A673 (cell line): ENCODE measurements around the gene UTP3. TPM values are rescaled to one million over a fixed set of nuclear protein-coding genes. Genes with fewer than 3 reads are reported as not detected.
A peak's percentile ranks its signal among the peaks of the same experiment; 100 is the strongest.

Experiments used
- BruUV-seq: library from RNA; stranded (reverse); fragments of 400-500 nt; replicated peaks from 2 replicates; lab custom pipeline; 2021; lab: Mats Ljungman, UMichigan
- CTCF ChIA-PET: fragments of 300-600 bp; sonication (Branson Sonifier 250); formaldehyde crosslinking; loops from one replicate; lab custom pipeline; 2022; ENCODE audit warnings: antibody characterized with exemption; lab: Charles Lee
- POLR2A ChIA-PET: fragments of 300-600 bp; sonication (Branson Sonifier 250); formaldehyde crosslinking; loops from one replicate; lab custom pipeline; 2022; ENCODE audit warnings: antibody characterized with exemption; ENCODE audit not compliant: low non-redundant PET; lab: Charles Lee
- DNase-seq: peaks from one replicate; pipeline ENCODE4 v3.0.0-alpha.2; 2015; ENCODE audit warnings: low spot score
- H3K27ac ChIP-seq: fragments of 200-600 bp; sonication (generic); 2 replicates; pipeline ENCODE4 v1.5.1; 2016; ENCODE audit warnings: mixed run types, low read depth, mild to moderate bottlenecking, mixed read lengths, antibody characterized with exemption, low read length; ENCODE audit not compliant: poor library complexity, severe bottlenecking
- H3K27me3 ChIP-seq: fragments of 200-600 bp; sonication (generic); replicated peaks from 2 replicates; pipeline ENCODE4 v1.6.1; 2017; ENCODE audit warnings: mixed run types, low read depth, mild to moderate bottlenecking, mixed read lengths, antibody characterized with exemption, low read length; ENCODE audit not compliant: insufficient read depth, poor library complexity
- H3K36me3 ChIP-seq: fragments of 200-600 bp; sonication (generic); 2 replicates; pipeline ENCODE4 v1.6.1; 2016; ENCODE audit warnings: mixed run types, mild to moderate bottlenecking, mixed read lengths, antibody characterized with exemption, low read length; ENCODE audit not compliant: insufficient read depth, poor library complexity, severe bottlenecking
- H3K4me1 ChIP-seq: fragments of 200-600 bp; sonication (generic); 2 replicates; pipeline ENCODE4 v1.6.1; 2017; ENCODE audit warnings: mixed run types, mild to moderate bottlenecking, mixed read lengths, antibody characterized with exemption, low read length; ENCODE audit not compliant: insufficient read depth, poor library complexity, severe bottlenecking
- H3K4me3 ChIP-seq: fragments of 200-600 bp; sonication (generic); 2 replicates; pipeline ENCODE4 v1.5.1; 2016; ENCODE audit warnings: low read depth, mixed run types, mild to moderate bottlenecking, mixed read lengths, low read length; ENCODE audit not compliant: poor library complexity, severe bottlenecking
- H3K9me3 ChIP-seq: fragments of 200-600 bp; sonication (generic); 2 replicates; pipeline ENCODE4 v1.6.1; 2016; ENCODE audit warnings: mixed run types, low read depth, mild to moderate bottlenecking, mixed read lengths, antibody characterized with exemption, low read length; ENCODE audit not compliant: poor library complexity, severe bottlenecking
- EZH2 ChIP-seq: fragments of 200-600 bp; sonication (generic); IDR thresholded peaks from 2 replicates; pipeline ENCODE4 v1.6.1; 2017; ENCODE audit warnings: borderline replicate concordance, low read depth, mild to moderate bottlenecking, mixed read lengths, antibody characterized with exemption, low read length; ENCODE audit not compliant: poor library complexity, severe bottlenecking
- intact Hi-C: fragments of 100-400 bp; cut with micrococcal nuclease; formaldehyde crosslinking; loops from one replicate; pipeline ENCODE4 v1.10.0; 2022; ENCODE audit not compliant: unreplicated experiment
- total RNA-seq: library from RNA; stranded (reverse); gene quantifications from 2 replicates; pipeline ENCODE4 v1.2.3, GENCODE V29; 2021
- TF ChIP-seq, protein P1 (sequence below): fragments of 300-800, 200-600 bp; sonication (generic); conservative IDR thresholded peaks from 2 replicates; pipeline ENCODE4 v1.5.1; 2017; ENCODE audit warnings: low read depth, mild to moderate bottlenecking, antibody characterized with exemption, low read length, moderate library complexity, mixed read lengths

The UTP3 gene
- total RNA-seq, 1 experiment from 2014 or later = 17.1 TPM

DNA sequence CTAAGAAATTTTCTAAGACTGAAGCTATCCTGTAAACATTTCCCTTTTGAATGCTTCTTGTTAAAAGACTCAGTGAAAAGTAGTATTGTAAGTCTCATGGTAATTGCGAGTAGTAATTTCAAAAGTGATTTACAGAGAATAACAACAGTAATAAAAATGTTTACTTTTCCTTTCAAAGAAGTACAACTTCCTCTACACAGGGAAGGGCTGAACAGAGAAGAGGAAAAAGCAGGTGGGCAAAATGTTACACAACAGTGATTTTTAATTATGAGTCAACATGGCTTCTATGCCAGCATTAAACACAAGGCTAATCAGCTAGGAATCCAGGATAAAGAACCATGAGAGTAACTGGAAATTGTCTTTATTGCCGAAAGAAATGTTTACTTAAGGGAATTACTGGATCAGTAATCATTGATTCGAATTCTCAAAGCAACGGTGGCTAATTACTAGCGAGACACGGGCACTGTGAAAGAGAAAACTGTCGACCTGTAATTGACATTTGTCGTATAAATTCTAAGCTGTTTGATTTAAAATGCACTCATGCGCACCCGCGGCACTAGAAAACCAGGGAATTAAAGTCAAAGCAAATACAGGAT lies 15.4 kb downstream of the UTP3 start:
- Histone ChIP-seq H3K27me3 (no peaks in the 10 kb centered on the region), H3K4me1 (no peaks in the 10 kb centered on the region), H3K36me3 (no peaks in the 10 kb centered on the region), H3K27ac (peak overlapping the region; percentile 80), H3K4me3 (peak overlapping the region; percentile 68), H3K9me3 (no peaks in the 10 kb centered on the region)
- no peak for TF ChIP-seq EZH2
- POLR2A ChIA-PET = interaction anchor here (0.6 to 0.7 kb wide), 2 partner anchors 485 to 785 kb away, joined by 3 to 7 read pairs; no protein-coding TSS in a partner anchor
- intact Hi-C loops = loop anchor here (10.0 kb wide), 1 partner anchor 131 kb away; the partner anchor contains the start of gene GRSF1
- TSS peak; percentile 92 for BruUV-seq
- DNase-seq = no peak
- CTCF ChIA-PET = no interaction called here

DNA sequence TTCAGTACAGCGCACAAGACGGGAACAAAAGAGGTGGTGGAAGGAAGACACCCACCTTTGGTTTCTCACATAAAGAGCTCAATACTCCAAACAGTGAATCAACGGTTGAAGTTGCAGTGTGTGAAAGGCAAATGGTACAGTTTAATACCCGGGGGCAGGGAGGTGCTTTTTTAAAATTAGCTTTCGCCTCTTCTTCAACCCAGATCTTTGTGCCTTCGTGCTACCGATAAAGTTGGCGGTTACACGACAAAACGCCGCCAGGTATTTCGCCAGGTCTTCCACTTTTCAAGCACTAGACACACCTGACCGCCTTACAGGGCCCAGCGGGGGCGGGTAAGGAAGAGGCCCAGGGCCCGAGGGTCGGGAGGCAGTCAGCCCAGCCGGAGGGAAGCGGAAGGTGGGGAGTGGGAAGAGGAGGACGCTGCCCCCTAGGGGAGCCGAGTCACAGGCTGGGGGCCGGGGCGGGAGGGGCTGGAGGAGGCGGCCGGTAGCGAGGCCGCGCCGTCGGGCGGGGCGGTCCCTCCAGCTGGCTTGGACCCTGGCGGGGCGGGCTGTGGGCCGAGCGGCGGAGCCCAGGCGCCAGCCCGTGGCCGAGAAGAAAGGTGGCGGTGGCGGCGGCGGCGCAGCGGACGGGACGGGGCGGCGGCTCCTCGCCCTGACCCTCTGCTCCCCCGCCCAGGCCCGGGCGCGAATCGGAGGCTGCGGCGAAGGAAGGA lies 16.0 kb downstream of the UTP3 start:
- no peaks in the 10 kb centered on the region for H3K4me1 ChIP-seq
- TF ChIP-seq EZH2 = no peak
- TF ChIP-seq, protein P1, sequence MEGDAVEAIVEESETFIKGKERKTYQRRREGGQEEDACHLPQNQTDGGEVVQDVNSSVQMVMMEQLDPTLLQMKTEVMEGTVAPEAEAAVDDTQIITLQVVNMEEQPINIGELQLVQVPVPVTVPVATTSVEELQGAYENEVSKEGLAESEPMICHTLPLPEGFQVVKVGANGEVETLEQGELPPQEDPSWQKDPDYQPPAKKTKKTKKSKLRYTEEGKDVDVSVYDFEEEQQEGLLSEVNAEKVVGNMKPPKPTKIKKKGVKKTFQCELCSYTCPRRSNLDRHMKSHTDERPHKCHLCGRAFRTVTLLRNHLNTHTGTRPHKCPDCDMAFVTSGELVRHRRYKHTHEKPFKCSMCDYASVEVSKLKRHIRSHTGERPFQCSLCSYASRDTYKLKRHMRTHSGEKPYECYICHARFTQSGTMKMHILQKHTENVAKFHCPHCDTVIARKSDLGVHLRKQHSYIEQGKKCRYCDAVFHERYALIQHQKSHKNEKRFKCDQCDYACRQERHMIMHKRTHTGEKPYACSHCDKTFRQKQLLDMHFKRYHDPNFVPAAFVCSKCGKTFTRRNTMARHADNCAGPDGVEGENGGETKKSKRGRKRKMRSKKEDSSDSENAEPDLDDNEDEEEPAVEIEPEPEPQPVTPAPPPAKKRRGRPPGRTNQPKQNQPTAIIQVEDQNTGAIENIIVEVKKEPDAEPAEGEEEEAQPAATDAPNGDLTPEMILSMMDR = peak; percentile 35; the same call in 1 of the 2 replicates
- no peaks in the 10 kb centered on the region for H3K27me3 ChIP-seq
- no TSS peak for BruUV-seq
- peak overlapping the region; percentile 80 for H3K27ac ChIP-seq
- POLR2A ChIA-PET = interaction anchor here (0.6 to 0.7 kb wide), 2 partner anchors 485 to 784 kb away, joined by 3 to 7 read pairs; no protein-coding TSS in a partner anchor
- H3K9me3 ChIP-seq = no peaks in the 10 kb centered on the region
- peak overlapping the region; percentile 68 for H3K4me3 ChIP-seq
- CTCF ChIA-PET = interaction anchor here (1.2 kb wide), 1 partner anchor 14 kb away, joined by 3 read pairs; no protein-coding TSS in a partner anchor
- peak; percentile 75 for DNase-seq
- no peaks in the 10 kb centered on the region for H3K36me3 ChIP-seq
- intact Hi-C loops = loop anchor here (10.0 kb wide), 1 partner anchor 130 kb away; the partner anchor contains the start of gene GRSF1

DNA sequence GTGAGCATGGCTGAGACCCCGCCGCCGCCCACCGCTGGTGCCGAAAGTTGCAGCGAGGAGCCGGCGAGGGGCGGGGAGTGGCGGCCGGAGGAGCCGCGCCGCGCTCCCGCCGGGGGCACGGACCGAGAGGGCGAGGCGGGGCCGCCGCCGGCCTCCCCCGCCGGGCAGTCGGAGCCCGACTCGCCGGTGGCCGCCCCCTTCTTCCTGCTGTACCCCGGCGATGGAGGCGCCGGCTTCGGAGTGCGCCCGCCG lies 16.5 kb downstream of the UTP3 start:
- Histone ChIP-seq H3K27me3 (no peaks in the 10 kb centered on the region), H3K27ac (peak overlapping the region; percentile 80), H3K36me3 (no peaks in the 10 kb centered on the region), H3K4me3 (peak overlapping the region; percentile 68), H3K4me1 (no peaks in the 10 kb centered on the region), H3K9me3 (no peaks in the 10 kb centered on the region)
- no TSS peak for BruUV-seq
- TF ChIP-seq, protein P1 = no peak
- TF ChIP-seq EZH2 = no peak
- intact Hi-C loops = loop anchor here (10.0 kb wide), 1 partner anchor 130 kb away; the partner anchor contains the start of gene GRSF1
- ChIA-PET CTCF (interaction anchor here (1.2 kb wide), 1 partner anchor 15 kb away, joined by 3 read pairs; no protein-coding TSS in a partner anchor), POLR2A (no interaction called here)
- no peak for DNase-seq
